Fibroblast of villous mesenchyme (primary cell): Measurements from ENCODE around the gene GMDS. TPM values are rescaled to one million over a fixed set of nuclear protein-coding genes. Genes with fewer than 3 reads are reported as not detected.

Experiments
- DNase-seq: peaks from one replicate; pipeline ENCODE4 v3.0.0-alpha.2; 2010; ENCODE audit warnings: low read depth
- H3K4me3 ChIP-seq: 2 replicates; pipeline ENCODE4 v1.5.1; 2011; ENCODE audit warnings: low read depth, mild to moderate bottlenecking, low read length
- CTCF ChIP-seq: IDR thresholded peaks from 2 replicates; pipeline ENCODE4 v1.5.1; 2012; ENCODE audit warnings: low read depth, mild to moderate bottlenecking, low read length; ENCODE audit not compliant: insufficient read depth
- total RNA-seq: library from RNA; depleted of rRNA; stranded (reverse); fragments of >200 nt; gene quantifications from 2 replicates; pipeline ENCODE4 v1.2.3, GENCODE V29; 2012

The GMDS gene
- total RNA-seq, 1 donor, result 6.5 TPM

- TF ChIP-seq CTCF, result no peak
- H3K4me3 ChIP-seq, result no peak overlapping the region
- DNase-seq, result no peak
Measured at GRCh38 chr6:1780251-1780867, 465.0 kb downstream of the GMDS start.

- no peak for DNase-seq
- no peak overlapping the region for H3K4me3 ChIP-seq
- no peak for TF ChIP-seq CTCF
Measured at GRCh38 chr6:1778686-1779235, 466.6 kb downstream of the GMDS start.

GRCh38 chr6:1777921-1778685 lies 467.3 kb downstream of the GMDS start:
- no peak overlapping the region for H3K4me3 ChIP-seq
- DNase-seq, result no peak
- no peak for TF ChIP-seq CTCF

GRCh38 chr6:1775441-1775840 lies 470.0 kb downstream of the GMDS start:
- no peak overlapping the region for H3K4me3 ChIP-seq
- no peak for TF ChIP-seq CTCF
- no peak for DNase-seq

- H3K4me3 ChIP-seq, result no peak overlapping the region
- no peak for TF ChIP-seq CTCF
- no peak for DNase-seq
Measured at GRCh38 chr6:1774226-1774915, 471.0 kb downstream of the GMDS start.

GRCh38 chr6:1773700-1774099 lies 471.7 kb downstream of the GMDS start:
- no peak for TF ChIP-seq CTCF
- no peak for DNase-seq
- H3K4me3 ChIP-seq, result no peak overlapping the region
